Mucosa of descending colon (tissue), 3 donors: ENCODE results near the gene TTC21B. TPM values are rescaled to one million over a fixed set of nuclear protein-coding genes. Genes with fewer than 3 reads are reported as not detected.
"Not testable (repeated sequence)": the region's sequence is repeated elsewhere in the genome, so short reads cannot be mapped to it uniquely, and the experiment has no call there.

Experiments
- ATAC-seq: fragments of 200-7000 bp; cut with Tn5 transposase; one replicate; pipeline ENCODE4 v1.9.1; 2020; ENCODE audit warnings: mild to moderate bottlenecking, moderate library complexity
- DNase-seq, 3 donors: peaks; one replicate each; pipeline ENCODE4 v3.0.0-alpha.2; 2020
- H3K36me3 ChIP-seq: fragments of 200-600 bp; one replicate; pipeline ENCODE4 v1.8.0; 2021; ENCODE audit warnings: low read depth, mild to moderate bottlenecking
- H3K4me1 ChIP-seq: fragments of 200-600 bp; one replicate; pipeline ENCODE4 v1.8.0; 2021; ENCODE audit warnings: low read depth, mild to moderate bottlenecking
- H3K4me3 ChIP-seq: fragments of 200-600 bp; one replicate; pipeline ENCODE4 v1.8.0; 2021; ENCODE audit warnings: mild to moderate bottlenecking
- H3K9me3 ChIP-seq: fragments of 200-600 bp; one replicate; pipeline ENCODE4 v1.8.0; 2021; ENCODE audit warnings: mild to moderate bottlenecking
- CTCF ChIP-seq: fragments of 200-600 bp; IDR thresholded peaks from one replicate; pipeline ENCODE4 v1.8.0; 2022; ENCODE audit warnings: antibody characterized with exemption, mild to moderate bottlenecking
- intact Hi-C, 2 donors: fragments of 100-400 bp; cut with DNase I in 1 of 2; cut with micrococcal nuclease in 1 of 2; formaldehyde crosslinking; loops; one replicate each; pipeline versions ENCODE4 v1.11.0 to v1.11.1; 2022; cut with DNase I, micrococcal nuclease
- long read RNA-seq, 2 donors: library from polyadenylated mRNA; unstranded; transcript quantifications; one replicate each; pipeline ENCODE4 v2.0.0, GENCODE V29; 2019 to 2021
- total RNA-seq, 3 donors: library from RNA; stranded (reverse); fragmentation: NEBNext Ultra II Directional in 2 of 3; extraction: Animal tissue kit (Norgen Biotek cat#: 25700) in 2 of 3; gene quantifications; one replicate each; pipeline versions ENCODE4 v1.2.1 to v1.2.4, GENCODE V29; 2021 to 2023
- donor health status: DM: no; HTN: no; CAD: no; lungs with moderate emphysema.
- donor health status: DM: no; HTN: no; CAD: no.
- donor health status: DM: no; HTN: yes; CAD: no.

The TTC21B gene
- 10 to 100 TPM; 10.4 to 22.2 (median 17.2) TPM for total RNA-seq
- long read RNA-seq, donor 1, full-length matches to known transcripts, result 9 of 14 reads
- long read RNA-seq, donor 1, partial matches to known transcripts, result 1 of 14 reads
- long read RNA-seq, donor 1, other reads (novel, unspliced or antisense), result 4 of 14 reads
- long read RNA-seq, donor 2, partial matches to known transcripts, result 1 of 1 reads
- long read RNA-seq, donor 2, other reads (novel, unspliced or antisense), result 0 of 1 reads

- DNase-seq, result peak; percentile 94 to 97 (median 95)
- peak; percentile 99 for ATAC-seq
- Histone ChIP-seq H3K36me3 (no peaks in the 10 kb centered on the region), H3K4me3 (peak within 1 kb of the TSS; percentile 57), H3K4me1 (peaks cover 19% of the 10 kb centered on the region), H3K9me3 (no peaks in the 10 kb centered on the region)
- TF ChIP-seq CTCF, result peak; percentile 64
- intact Hi-C loops, result loop anchor here in 1 of 2 donors (10.0 kb wide), 1 partner anchor 171 kb away; the partner anchor contains the start of gene SCN1A
These were observed at the start of gene TTC21B for GRCh38 chr2:165953655-165954606. Gene TTC21B (minus strand): TSS chr2:165953776. CDS start chr2:165953705, 71 bp downstream.

- DNase-seq, result no peak
- no peak for TF ChIP-seq CTCF
- ATAC-seq, result no peak
- no peaks in the 10 kb centered on the region for H3K36me3 ChIP-seq
- intact Hi-C loops, result no loop called here
- H3K4me1 ChIP-seq, result no peaks in the 10 kb centered on the region
- H3K9me3 ChIP-seq, result no peaks in the 10 kb centered on the region
- no peak overlapping the region for H3K4me3 ChIP-seq
These were observed 46.8 kb upstream of the TTC21B start for GRCh38 chr2:166000401-166000800.

GRCh38 chr2:165990846-165991245, 37.3 kb upstream of the TTC21B start:
- no peak for TF ChIP-seq CTCF
- Histone ChIP-seq H3K9me3 (no peaks in the 10 kb centered on the region), H3K4me3 (no peak overlapping the region), H3K4me1 (no peaks in the 10 kb centered on the region), H3K36me3 (no peaks in the 10 kb centered on the region)
- no peak for ATAC-seq
- DNase-seq, result no peak
- intact Hi-C loops, result no loop called here

GRCh38 chr2:165989851-165990250, 36.3 kb upstream of the TTC21B start:
- Histone ChIP-seq H3K4me3 (no peak overlapping the region), H3K4me1 (no peaks in the 10 kb centered on the region), H3K36me3 (no peaks in the 10 kb centered on the region), H3K9me3 (no peaks in the 10 kb centered on the region)
- ATAC-seq (no peak), DNase-seq (no peak)
- no peak for TF ChIP-seq CTCF
- intact Hi-C loops, result no loop called here

- Histone ChIP-seq H3K4me3 (no peak overlapping the region), H3K9me3 (no peaks in the 10 kb centered on the region), H3K4me1 (no peaks in the 10 kb centered on the region), H3K36me3 (no peaks in the 10 kb centered on the region)
- no peak for TF ChIP-seq CTCF
- ATAC-seq (no peak), DNase-seq (no peak)
- intact Hi-C loops, result no loop called here
These were observed 31.5 kb upstream of the TTC21B start for GRCh38 chr2:165985120-165985519.

- H3K4me3 ChIP-seq, H3K4me1 ChIP-seq, intact Hi-C loops, DNase-seq, ATAC-seq, H3K36me3 ChIP-seq, H3K9me3 ChIP-seq: not testable (repeated sequence)
These were observed 18.6 kb upstream of the TTC21B start for GRCh38 chr2:165972161-165972560.
